A549 (cell line): ENCODE results near the gene ESR2. TPM values are rescaled to one million over a fixed set of nuclear protein-coding genes. Genes with fewer than 3 reads are reported as not detected.
A peak's percentile ranks its signal among the peaks of the same experiment; 100 is the strongest.

Source experiments
- ATAC-seq, 2 experiments: fragments of 200-7000 bp in 1 of 2; fragments of >200 bp in 1 of 2; cut with Nextera tagmentation in 1 of 2; cut with Tn5 transposase in 1 of 2; 3 replicates each; pipeline versions ENCODE4 v1.8.0 to v1.9.1; 2018 to 2020; ENCODE audit warnings: mild to moderate bottlenecking in 1 of 2, moderate library complexity in 1 of 2
- CTCF ChIA-PET: fragments of 300-600 bp; sonication (Branson Sonifier 250); formaldehyde crosslinking; extraction: SDS; loops from one replicate; lab custom pipeline; 2021; ENCODE audit warnings: antibody characterized with exemption, inconsistent platforms; lab: Yijun Ruan, JAX
- POLR2A ChIA-PET: fragments of 350-600 bp; formaldehyde crosslinking; extraction: SDS; loops from one replicate; lab custom pipeline; 2021; ENCODE audit warnings: antibody characterized with exemption, inconsistent platforms; lab: Yijun Ruan, JAX
- DNase-seq, 2 experiments: peaks; one replicate each; pipeline versions ENCODE4 v3.0.0 to v3.0.0-alpha.2; 2011 to 2016; ENCODE audit warnings: low read depth in 1 of 2, low spot score in 1 of 2
- FAIRE-seq: peaks from 2 replicates; lab custom pipeline; 2011; peaks lifted over from hg19 to GRCh38; lab: Jason Lieb, UNC
- H3K27ac ChIP-seq, 2 experiments: fragments of >200 bp; sonication (Bioruptor Twin); formaldehyde crosslinking; 3 replicates each; pipeline ENCODE4 v1.5.1; 2016 to 2017
- H3K4me1 ChIP-seq: fragments of >200 bp; sonication (Bioruptor Twin); formaldehyde crosslinking; 3 replicates; pipeline ENCODE4 v1.6.1; 2016
- H3K4me2 ChIP-seq: fragments of >200 bp; sonication (Bioruptor Twin); formaldehyde crosslinking; 3 replicates; pipeline ENCODE4 v1.6.1; 2016
- H3K4me3 ChIP-seq: fragments of >200 bp; sonication (Bioruptor Twin); formaldehyde crosslinking; 3 replicates; pipeline ENCODE4 v1.5.1; 2016
- H3K9me3 ChIP-seq: fragments of >200 bp; sonication (Bioruptor Twin); formaldehyde crosslinking; 3 replicates; pipeline ENCODE4 v1.6.1; 2016
- ATOH8 ChIP-seq: fragments of 250-450 bp; sonication (Bioruptor Pico); IDR thresholded peaks from 2 replicates; pipeline ENCODE4 v1.5.0; 2020; ENCODE audit warnings: low read depth, mild to moderate bottlenecking, moderate library complexity
- BHLHE40 ChIP-seq: IDR thresholded peaks from 2 replicates; pipeline ENCODE4 v1.6.1; 2012; ENCODE audit warnings: low read depth, low read length, inconsistent platforms
- CBX2 ChIP-seq: fragments of 200-600 bp; sonication (generic); IDR thresholded peaks from 2 replicates; pipeline ENCODE4 v1.6.1; 2016; ENCODE audit warnings: low read depth, mild to moderate bottlenecking, borderline replicate concordance
- CTCF ChIP-seq: fragments of >200 bp; sonication (Bioruptor Twin); formaldehyde crosslinking; IDR thresholded peaks from 3 replicates; pipeline ENCODE4 v1.5.1; 2016
- ELK1 ChIP-seq: fragments of 150-350 bp; IDR thresholded peaks from 2 replicates; pipeline ENCODE4 v1.6.1; 2014; ENCODE audit warnings: low read depth, mild to moderate bottlenecking, low read length
- ESRRA ChIP-seq: fragments of 150-350 bp; IDR thresholded peaks from 2 replicates; pipeline ENCODE4 v1.6.1; 2014; ENCODE audit warnings: mild to moderate bottlenecking, low read length, borderline replicate concordance
- HDAC2 ChIP-seq: fragments of 200-600 bp; sonication (generic); IDR thresholded peaks from 2 replicates; pipeline ENCODE4 v1.6.1; 2016
- HES2 ChIP-seq: fragments of >200 bp; sonication (Bioruptor Twin); formaldehyde crosslinking; IDR thresholded peaks from 2 replicates; pipeline ENCODE4 v1.6.1; 2016
- HOXB13 ChIP-seq: fragments of 250-450 bp; sonication (Bioruptor Pico); IDR thresholded peaks from 2 replicates; pipeline ENCODE4 v1.5.0; 2020; ENCODE audit warnings: low read depth, mild to moderate bottlenecking, moderate library complexity
- HOXB5 ChIP-seq: fragments of 250-450 bp; sonication (Bioruptor Pico); IDR thresholded peaks from 2 replicates; pipeline ENCODE4 v1.5.0; 2020; ENCODE audit warnings: mild to moderate bottlenecking, moderate library complexity
- JUN ChIP-seq, 2 experiments: fragments of >200 bp; sonication (Bioruptor Twin); formaldehyde crosslinking; IDR thresholded peaks; 2 replicates in 1 of 2; 3 replicates in 1 of 2; pipeline ENCODE4 v1.6.1; 2016 to 2017
- JUNB ChIP-seq: fragments of >200 bp; sonication (Bioruptor Twin); formaldehyde crosslinking; IDR thresholded peaks from 2 replicates; pipeline ENCODE4 v1.6.1; 2016
- PBX3 ChIP-seq: IDR thresholded peaks from 2 replicates; pipeline ENCODE4 v1.6.1; 2012
- PHF8 ChIP-seq: fragments of 200-600 bp; sonication (generic); IDR thresholded peaks from 2 replicates; pipeline ENCODE4 v1.6.1; 2016; ENCODE audit warnings: low read depth, mild to moderate bottlenecking, antibody characterized with exemption, moderate library complexity, borderline replicate concordance
- POLR2A ChIP-seq: IDR thresholded peaks from 2 replicates; pipeline ENCODE4 v1.6.1; 2012; ENCODE audit warnings: mild to moderate bottlenecking, low read length
- RAD21 ChIP-seq, 2 experiments: fragments of >200 bp in 1 of 2; sonication (Bioruptor Twin) in 1 of 2; formaldehyde crosslinking in 1 of 2; IDR thresholded peaks in 1 of 2; conservative IDR thresholded peaks in 1 of 2; 2 replicates in 1 of 2; 3 replicates in 1 of 2; pipeline ENCODE4 v1.6.1; 2012 to 2018; ENCODE audit warnings: inconsistent platforms in 1 of 2
- RARB ChIP-seq: fragments of 250-450 bp; sonication (Bioruptor Pico); IDR thresholded peaks from 2 replicates; pipeline ENCODE4 v1.8.0; 2021; ENCODE audit warnings: mild to moderate bottlenecking, moderate library complexity
- SMC3 ChIP-seq: fragments of >200 bp; sonication (Bioruptor Twin); formaldehyde crosslinking; IDR thresholded peaks from 3 replicates; pipeline ENCODE4 v1.6.1; 2018; ENCODE audit warnings: inconsistent platforms
- TP53 ChIP-seq: fragments of 250-450 bp; sonication (Bioruptor Pico); IDR thresholded peaks from 2 replicates; pipeline ENCODE4 v1.5.0; 2021; ENCODE audit warnings: mild to moderate bottlenecking, moderate library complexity
- WGBS: methylation state at CpG from one replicate; pipeline ENCODE4 v1.1.6; 2017; ENCODE audit errors: missing lambda C conversion rate; 5-methylcytosine and 5-hydroxymethylcytosine counted together
- polyA plus RNA-seq, 4 experiments: library from polyadenylated mRNA; depleted of rRNA in 3 of 4; stranded (reverse); fragments of >200 nt; fragmentation: RNase III in 1 of 4; extraction: RNeasy Plus Mini Kit Qiagen cat#74134 plus additional on column Dnase treatment in 1 of 4; gene quantifications; 2 replicates in 3 of 4; 3 replicates in 1 of 4; pipeline ENCODE4 v1.2.3, GENCODE V29; 2011 to 2017

ESR2 gene
- polyA plus RNA-seq, 2 of the 4 experiments (the other 2 are of a cell fraction): 0.05 to 0.06 TPM

- Histone ChIP-seq H3K4me1 (0 out of 3 replicates have a peak, but pooled peaks cover 3% of the 10 kb centered on the region), H3K27ac (no peak overlapping the region), H3K9me3 (no peaks in the 10 kb centered on the region), H3K4me3 (no peak overlapping the region), H3K4me2 (no peak overlapping the region)
- no peak for TF ChIP-seq ATOH8 (CRISPR knock-in tag)
- no peak for TF ChIP-seq ESRRA
- TF ChIP-seq POLR2A: no peak
- TF ChIP-seq JUN (IDR thresholded peaks at IDR 0.05): no peak
- no peak for TF ChIP-seq BHLHE40
- TF ChIP-seq HOXB13 (CRISPR knock-in tag): no peak
- TF ChIP-seq CBX2: no peak
- TF ChIP-seq PBX3: no peak
- TF ChIP-seq HES2: no peak
- no peak for TF ChIP-seq JUNB
- no peak for TF ChIP-seq RARB (CRISPR knock-in tag)
- no peak for TF ChIP-seq PHF8
- TF ChIP-seq TP53: no peak
- no peak for TF ChIP-seq ELK1
- ChIA-PET CTCF (interaction anchor here (0.6 to 8.0 kb wide), 6 partner anchors 8 to 859 kb away, joined by 3 to 99 read pairs (median 6); no protein-coding TSS in a partner anchor), POLR2A (no interaction called here)
- FAIRE-seq (no peak), DNase-seq (peak in 1 of 2 experiments; percentile 19), ATAC-seq (no peak)
- 85% methylated on average over 1 of the region's 1 CpG for WGBS
Measured at GRCh38 chr14:64298773-64299172, 4.6 kb upstream of the ESR2 start.

GRCh38 chr14:64296561-64296960 is 2.4 kb upstream of the ESR2 start:
- no peak for TF ChIP-seq HDAC2
- no peak for TF ChIP-seq ELK1
- TF ChIP-seq HOXB5 (CRISPR knock-in tag): no peak
- no peak for TF ChIP-seq BHLHE40
- TF ChIP-seq, all 56 proteins: peak for 0
- ATAC-seq (no peak), FAIRE-seq (no peak), DNase-seq (no peak)
- no peak overlapping the region for H3K27ac ChIP-seq
- no peaks in the 10 kb centered on the region for H3K9me3 ChIP-seq
- H3K4me3 ChIP-seq: no peak overlapping the region
- H3K4me2 ChIP-seq: no peak overlapping the region
- ChIA-PET CTCF (interaction anchor here (0.9 to 5.3 kb wide), 8 partner anchors 8 to 495 kb away, joined by 5 to 100 read pairs (median 24); no protein-coding TSS in a partner anchor), POLR2A (no interaction called here)
- 0 out of 3 replicates have a peak, but pooled peaks cover 3% of the 10 kb centered on the region for H3K4me1 ChIP-seq

- H3K9me3 ChIP-seq: no peaks in the 10 kb centered on the region
- FAIRE-seq: no peak
- 5% methylated on average over 17 of the region's 20 CpGs for WGBS
- CTCF ChIA-PET: interaction anchor here (0.6 to 5.3 kb wide), 45 partner anchors 9 to 906 kb away, joined by 3 to 100 read pairs (median 4); no protein-coding TSS in a partner anchor
- peak; percentile 68 to 84 for DNase-seq
- ATAC-seq: peak; percentile 93 to 98
- peak overlapping the region; percentile 89 for H3K4me2 ChIP-seq
- H3K4me3 ChIP-seq: peak overlapping the region; percentile 43
- POLR2A ChIA-PET: no interaction called here
- H3K4me1 ChIP-seq: 0 out of 3 replicates have a peak, but pooled peaks cover 3% of the 10 kb centered on the region
- no peak for TF ChIP-seq HOXB5 (CRISPR knock-in tag)
- peak; percentile 94 for TF ChIP-seq CTCF
- peak; percentile 96 for TF ChIP-seq SMC3
- TF ChIP-seq RAD21 (conservative IDR thresholded peaks at IDR 0.05 in 1 of 2, IDR thresholded peaks at IDR 0.05 in 1 of 2): peak; percentile 79 to 93
- TF ChIP-seq, all 56 proteins: peak for 3
- H3K27ac ChIP-seq: peak overlapping the region; percentile 20 to 28; a peak in 2 of 6 replicates
Measured at GRCh38 chr14:64294672-64295413, 672 bp upstream of the ESR2 start.
